ENCODE results near the gene SEPTIN2. TPM values are rescaled to one million over a fixed set of nuclear protein-coding genes. Genes with fewer than 3 reads are reported as not detected.

The SEPTIN2 gene
- total and polyA plus RNA-seq, 7 donors, result 135 to 295 (median 245) TPM

DNA sequence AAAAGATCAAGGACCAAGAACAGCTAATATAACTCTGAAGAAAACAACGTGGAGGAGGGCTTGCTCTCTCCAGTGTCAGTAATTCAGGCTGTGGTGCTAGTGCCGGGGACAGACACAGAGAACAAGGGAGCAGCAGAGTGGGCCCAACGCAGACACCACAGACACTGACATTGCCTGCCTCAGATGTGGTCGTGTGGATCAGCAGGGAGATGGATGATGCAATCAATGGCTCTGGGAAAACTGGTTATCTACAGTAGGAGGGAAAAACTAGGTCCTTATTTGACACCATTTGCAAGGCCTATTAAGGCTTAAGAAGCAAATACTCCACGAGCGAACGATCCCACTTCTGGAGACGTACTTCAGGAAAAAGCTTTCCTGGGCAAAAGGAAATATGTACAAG is 36.3 kb upstream of the SEPTIN2 start:
- DNase-seq, result no peak
- Histone ChIP-seq H3K27ac (no peak overlapping the region), H3K36me3 (no peaks in the 10 kb centered on the region), H3K4me1 (peaks cover 0 to 8% (median 7%) of the 10 kb centered on the region in 4 donors), H3K4me3 (no peak overlapping the region), H3K27me3 (no peaks in the 10 kb centered on the region), H3K9me3 (no peaks in the 10 kb centered on the region)
- WGBS, 2 donors, result 79 to 83% methylated on average over 8 of the region's 8 CpGs
- intact Hi-C loops (cut with DNase I), result no loop called here
- TF ChIP-seq, protein P1, sequence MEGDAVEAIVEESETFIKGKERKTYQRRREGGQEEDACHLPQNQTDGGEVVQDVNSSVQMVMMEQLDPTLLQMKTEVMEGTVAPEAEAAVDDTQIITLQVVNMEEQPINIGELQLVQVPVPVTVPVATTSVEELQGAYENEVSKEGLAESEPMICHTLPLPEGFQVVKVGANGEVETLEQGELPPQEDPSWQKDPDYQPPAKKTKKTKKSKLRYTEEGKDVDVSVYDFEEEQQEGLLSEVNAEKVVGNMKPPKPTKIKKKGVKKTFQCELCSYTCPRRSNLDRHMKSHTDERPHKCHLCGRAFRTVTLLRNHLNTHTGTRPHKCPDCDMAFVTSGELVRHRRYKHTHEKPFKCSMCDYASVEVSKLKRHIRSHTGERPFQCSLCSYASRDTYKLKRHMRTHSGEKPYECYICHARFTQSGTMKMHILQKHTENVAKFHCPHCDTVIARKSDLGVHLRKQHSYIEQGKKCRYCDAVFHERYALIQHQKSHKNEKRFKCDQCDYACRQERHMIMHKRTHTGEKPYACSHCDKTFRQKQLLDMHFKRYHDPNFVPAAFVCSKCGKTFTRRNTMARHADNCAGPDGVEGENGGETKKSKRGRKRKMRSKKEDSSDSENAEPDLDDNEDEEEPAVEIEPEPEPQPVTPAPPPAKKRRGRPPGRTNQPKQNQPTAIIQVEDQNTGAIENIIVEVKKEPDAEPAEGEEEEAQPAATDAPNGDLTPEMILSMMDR (IDR thresholded peaks at IDR 0.05), result no peak
- TF ChIP-seq EP300 (IDR thresholded peaks at IDR 0.05) (no peak), POLR2AphosphoS5 (IDR thresholded peaks at IDR 0.05) (no peak), POLR2A (IDR thresholded peaks at IDR 0.05) (no peak)

DNA sequence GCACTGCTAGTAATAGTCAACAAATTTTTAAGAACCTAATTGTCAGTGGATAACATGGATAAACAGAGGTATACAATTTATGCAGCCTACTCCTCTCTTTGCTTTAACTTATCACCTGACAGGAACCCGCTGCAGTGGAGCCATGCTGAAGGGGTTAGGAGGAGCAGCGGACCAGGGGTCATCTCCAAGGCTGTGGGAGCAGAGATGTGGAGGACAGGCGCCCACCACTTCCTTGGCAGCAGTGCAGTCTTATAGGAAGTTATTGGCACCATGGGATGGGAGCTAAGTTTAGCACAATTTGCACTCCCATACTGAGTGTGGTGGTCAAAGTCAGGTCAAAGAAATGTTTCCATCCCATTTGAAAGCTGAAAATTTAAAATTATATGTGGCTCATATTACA is 35.9 kb upstream of the SEPTIN2 start:
- H3K36me3 ChIP-seq, result no peaks in the 10 kb centered on the region
- DNase-seq, result no peak
- WGBS, 2 donors, result 88 to 91% methylated on average over 3 of the region's 3 CpGs
- TF ChIP-seq, protein P1 (IDR thresholded peaks at IDR 0.05), result no peak
- TF ChIP-seq POLR2AphosphoS5 (IDR thresholded peaks at IDR 0.05) (no peak), POLR2A (IDR thresholded peaks at IDR 0.05) (no peak), EP300 (IDR thresholded peaks at IDR 0.05) (no peak)
- no peaks in the 10 kb centered on the region for H3K27me3 ChIP-seq
- H3K4me3 ChIP-seq, result no peak overlapping the region
- no peaks in the 10 kb centered on the region for H3K9me3 ChIP-seq
- peaks cover 0 to 8% (median 7%) of the 10 kb centered on the region in 4 donors for H3K4me1 ChIP-seq
- intact Hi-C loops (cut with DNase I), result no loop called here
- H3K27ac ChIP-seq, result no peak overlapping the region

DNA sequence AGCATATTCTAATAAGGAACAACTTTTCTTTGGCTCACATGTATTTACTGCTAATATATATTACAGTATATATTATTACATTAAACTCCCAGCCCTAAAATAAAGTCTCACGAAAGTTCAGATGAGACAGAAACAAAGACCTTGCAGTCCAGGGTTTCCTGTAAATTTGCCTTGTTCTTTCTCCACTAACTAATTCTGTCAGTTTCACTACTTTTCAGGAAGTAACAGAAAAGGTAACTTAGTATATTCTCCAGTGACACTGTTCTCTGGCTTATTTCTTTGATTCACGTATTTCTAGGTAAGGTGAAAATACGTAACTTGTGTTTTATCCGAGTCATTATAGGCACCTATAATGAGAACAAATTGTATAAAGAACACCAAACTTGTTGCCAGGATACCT is 35.4 kb upstream of the SEPTIN2 start:
- H3K4me1 ChIP-seq, result peaks cover 0 to 8% (median 7%) of the 10 kb centered on the region in 4 donors
- H3K27ac ChIP-seq, result no peak overlapping the region
- no peaks in the 10 kb centered on the region for H3K9me3 ChIP-seq
- intact Hi-C loops (cut with DNase I), result no loop called here
- H3K36me3 ChIP-seq, result no peaks in the 10 kb centered on the region
- 93 to 94% methylated on average over 4 of the region's 4 CpGs for WGBS, 2 donors
- TF ChIP-seq POLR2A (IDR thresholded peaks at IDR 0.05), result no peak
- TF ChIP-seq EP300 (IDR thresholded peaks at IDR 0.05), result no peak
- no peak for TF ChIP-seq POLR2AphosphoS5 (IDR thresholded peaks at IDR 0.05)
- TF ChIP-seq, protein P1 (IDR thresholded peaks at IDR 0.05), result no peak
- H3K4me3 ChIP-seq, result no peak overlapping the region
- no peak for DNase-seq
- no peaks in the 10 kb centered on the region for H3K27me3 ChIP-seq

DNA sequence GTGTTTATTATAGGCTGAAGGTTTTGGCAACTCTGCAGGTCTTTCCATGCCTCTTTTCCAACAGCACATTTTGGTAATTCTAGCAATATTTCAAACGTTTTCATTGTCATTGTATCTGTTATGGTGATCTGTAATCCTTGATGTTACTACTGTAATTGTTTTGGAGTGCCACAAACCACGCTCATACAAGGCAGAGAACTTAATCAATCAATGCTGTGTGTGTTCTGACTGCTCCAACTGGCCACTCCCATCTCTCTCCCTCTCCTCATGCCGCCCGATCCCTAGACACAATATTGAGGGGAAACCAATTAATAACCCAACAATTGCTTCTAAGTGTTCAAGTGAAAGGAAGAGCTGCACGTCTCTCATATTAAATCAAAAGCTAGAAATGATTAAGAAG is 33.2 kb upstream of the SEPTIN2 start:
- DNase-seq, result no peak
- TF ChIP-seq, protein P1 (IDR thresholded peaks at IDR 0.05), result no peak
- TF ChIP-seq POLR2AphosphoS5 (IDR thresholded peaks at IDR 0.05), result no peak
- no peak for TF ChIP-seq POLR2A (IDR thresholded peaks at IDR 0.05)
- TF ChIP-seq EP300 (IDR thresholded peaks at IDR 0.05), result no peak
- WGBS, 2 donors, result 77% methylated on average over 5 of the region's 5 CpGs

DNA sequence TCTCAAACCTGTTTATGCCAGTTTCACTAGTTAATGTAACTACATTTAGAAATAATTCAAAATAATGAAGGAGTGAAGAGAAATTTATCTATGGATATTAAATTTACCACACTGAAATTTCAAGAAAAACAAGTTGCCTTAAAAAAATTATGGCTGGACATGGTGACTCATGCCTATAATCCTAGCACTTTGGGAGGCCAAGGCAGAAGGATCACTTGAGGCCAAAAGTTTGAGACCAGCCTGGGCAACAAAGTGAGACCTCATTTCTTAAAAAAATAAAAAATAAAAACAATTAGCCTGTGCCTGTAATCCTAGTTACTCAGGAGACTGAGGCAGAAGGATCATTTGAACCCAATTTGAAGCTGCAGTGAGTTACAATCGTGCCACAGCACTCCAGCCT is 30.1 kb upstream of the SEPTIN2 start:
- TF ChIP-seq POLR2A (IDR thresholded peaks at IDR 0.05), result no peak
- TF ChIP-seq, protein P1 (IDR thresholded peaks at IDR 0.05), result no peak
- no peak for TF ChIP-seq EP300 (IDR thresholded peaks at IDR 0.05)
- TF ChIP-seq POLR2AphosphoS5 (IDR thresholded peaks at IDR 0.05), result no peak
- Histone ChIP-seq H3K27me3 (no peaks in the 10 kb centered on the region), H3K36me3 (no peaks in the 10 kb centered on the region), H3K4me1 (peaks cover 0 to 8% (median 7%) of the 10 kb centered on the region in 4 donors), H3K4me3 (no peak overlapping the region), H3K27ac (no peak overlapping the region), H3K9me3 (no peaks in the 10 kb centered on the region)
- 96 to 98% methylated on average over 1 of the region's 1 CpG for WGBS, 2 donors
- intact Hi-C loops (cut with DNase I), result no loop called here
- no peak for DNase-seq

More for the DNA sequence above, 33.2 kb upstream of the SEPTIN2 start:
- H3K27ac ChIP-seq, result no peak overlapping the region
- no peaks in the 10 kb centered on the region for H3K9me3 ChIP-seq
- no peaks in the 10 kb centered on the region for H3K36me3 ChIP-seq
- H3K4me1 ChIP-seq, result peaks cover 0 to 8% (median 7%) of the 10 kb centered on the region in 4 donors
- H3K4me3 ChIP-seq, result no peak overlapping the region
- intact Hi-C loops (cut with DNase I), result no loop called here
- H3K27me3 ChIP-seq, result no peaks in the 10 kb centered on the region
